NK-92 treated with Interleukin-12 subunit alpha and Interleukin-12 subunit beta, amount 100 ng/mL, for 24 hours (cell line): ENCODE results near the gene PEX14.

Source experiments
- DNase-seq: peaks from one replicate; lab custom pipeline; 2025; lab: John Stamatoyannopoulos, UW

PEX14 gene

GRCh38 chr1:10546896-10547295 is 72.1 kb downstream of the PEX14 start:
- no peak for DNase-seq

DNA sequence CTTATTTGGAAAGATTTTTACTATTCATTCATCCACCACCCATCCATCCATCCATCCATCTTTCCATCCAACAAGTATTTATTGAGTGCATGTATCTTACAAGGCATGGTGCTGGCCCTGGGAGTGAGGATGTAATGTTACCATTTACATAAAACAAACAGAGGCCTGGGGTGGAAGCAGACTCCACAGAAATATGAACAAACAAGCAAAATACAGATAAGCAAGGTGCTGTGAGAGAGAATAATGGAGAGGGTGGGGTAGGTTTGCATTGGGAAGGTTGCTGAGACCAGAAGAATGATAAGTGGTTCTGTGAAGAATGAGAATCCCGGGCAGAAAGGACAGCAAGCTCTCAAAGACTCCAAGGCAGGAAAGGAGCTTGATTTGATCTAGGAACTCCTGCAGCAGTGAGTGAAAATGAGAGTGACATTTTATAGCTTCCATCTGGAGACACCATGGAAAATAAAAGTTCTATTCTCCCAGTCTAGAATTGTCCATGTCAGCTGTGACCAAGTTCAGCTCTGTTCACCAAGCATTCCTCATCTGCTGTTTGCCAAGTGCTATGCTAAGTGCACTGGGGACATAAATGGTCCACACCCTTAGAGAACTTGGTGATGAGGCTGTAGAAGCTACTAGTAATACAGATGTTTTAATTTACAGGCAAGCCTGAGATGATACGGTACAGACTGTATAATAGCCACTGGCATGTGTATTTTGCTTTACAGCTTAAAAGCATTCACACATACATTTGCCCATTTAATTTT is 75.3 kb downstream of the PEX14 start:
- DNase-seq: no peak

DNA sequence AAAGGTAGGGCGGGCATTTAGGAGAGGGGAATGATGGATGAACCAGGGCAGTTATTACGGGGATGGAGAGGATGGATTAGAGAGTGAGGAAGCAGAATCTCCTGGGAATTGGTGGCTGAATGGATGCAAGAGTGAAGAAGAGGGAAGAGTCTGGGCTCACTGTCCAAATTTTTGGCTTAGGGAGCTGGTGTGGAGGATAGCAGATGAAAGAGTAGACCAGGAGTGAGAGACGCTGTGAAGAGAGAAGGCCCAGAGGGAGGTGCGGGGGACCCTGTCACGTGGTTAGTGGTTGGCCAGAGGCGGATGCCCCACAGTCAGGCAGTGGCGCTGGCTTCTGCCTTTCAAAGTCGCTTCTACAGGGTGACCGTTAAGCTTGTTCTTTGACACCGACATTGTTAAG is 78.4 kb downstream of the PEX14 start:
- no peak for DNase-seq

- DNase-seq: no peak
These were observed 81.1 kb downstream of the PEX14 start for GRCh38 chr1:10555635-10556429.

DNA sequence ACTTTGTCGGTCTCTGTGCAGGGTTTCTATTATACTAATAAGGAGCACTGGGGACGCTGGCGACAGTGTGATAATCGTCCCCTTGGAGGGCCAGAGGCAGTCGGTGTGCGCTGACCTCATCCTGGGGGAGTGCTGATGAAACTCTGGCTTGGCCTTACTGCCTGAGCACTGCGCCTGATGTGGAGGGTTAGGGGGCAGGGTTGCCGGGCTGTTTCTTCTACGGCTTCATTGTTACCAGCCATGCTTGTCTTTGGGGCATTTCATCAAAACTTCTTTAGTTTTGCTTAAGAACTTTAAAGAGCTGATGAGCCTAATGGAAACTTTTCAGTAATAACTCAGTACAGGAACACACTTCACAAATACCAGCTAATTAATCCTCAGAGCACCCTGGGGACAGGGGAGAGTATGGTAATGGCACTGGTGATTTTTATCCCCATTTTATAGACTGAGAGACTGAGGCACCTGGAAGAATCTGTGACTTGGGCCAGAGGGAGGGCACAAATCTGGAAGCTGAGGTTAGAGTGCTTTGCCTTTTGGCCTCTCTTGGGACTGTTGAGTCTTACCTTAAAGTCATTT is 81.8 kb downstream of the PEX14 start:
- no peak for DNase-seq

GRCh38 chr1:10557714-10558113 is 83.0 kb downstream of the PEX14 start:
- no peak for DNase-seq

GRCh38 chr1:10559386-10559785 is 84.6 kb downstream of the PEX14 start:
- DNase-seq: no peak

- DNase-seq: no peak
These were observed 86.7 kb downstream of the PEX14 start for GRCh38 chr1:10561497-10561896.

- DNase-seq: no peak
These were observed 87.2 kb downstream of the PEX14 start for GRCh38 chr1:10561955-10562354.

DNA sequence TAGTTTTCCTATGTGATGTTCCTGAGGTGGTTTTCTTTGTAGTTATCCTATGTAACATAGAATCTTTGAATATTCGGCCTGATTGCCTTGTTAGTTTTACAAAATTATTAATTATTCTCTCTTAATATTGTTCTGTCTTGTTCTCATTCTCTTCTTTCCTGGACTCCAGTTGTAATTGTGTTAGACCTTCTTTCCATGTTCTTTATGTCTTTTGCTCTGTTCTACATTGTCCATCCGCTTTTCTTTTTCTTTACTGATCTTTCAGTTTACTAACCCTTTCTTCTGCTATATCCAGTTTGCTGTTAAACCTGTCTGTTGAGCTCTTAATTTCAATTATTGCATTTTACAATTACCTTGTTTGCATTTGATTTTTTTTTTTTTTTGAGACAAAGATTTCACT is 89.3 kb downstream of the PEX14 start:
- DNase-seq: no peak

DNA sequence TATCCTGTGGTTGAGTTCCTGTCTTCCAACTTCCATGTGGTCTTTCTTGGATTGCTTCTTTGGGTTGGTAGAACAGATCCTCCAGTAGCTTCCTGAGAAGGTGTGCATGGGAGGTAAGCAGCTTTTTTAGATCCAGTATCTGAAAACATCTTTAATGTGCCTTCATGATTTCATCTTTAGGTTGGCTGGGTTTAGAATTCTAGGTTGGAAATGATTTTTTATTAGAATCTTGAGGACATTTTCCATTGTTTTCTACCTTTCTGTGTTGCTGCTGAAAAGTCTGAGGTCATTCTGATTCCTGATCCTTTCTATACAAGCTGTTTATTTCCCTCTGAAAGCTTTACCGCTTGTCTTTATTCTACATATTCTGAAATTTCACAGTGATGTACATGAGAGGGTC is 94.8 kb downstream of the PEX14 start:
- no peak for DNase-seq

DNA sequence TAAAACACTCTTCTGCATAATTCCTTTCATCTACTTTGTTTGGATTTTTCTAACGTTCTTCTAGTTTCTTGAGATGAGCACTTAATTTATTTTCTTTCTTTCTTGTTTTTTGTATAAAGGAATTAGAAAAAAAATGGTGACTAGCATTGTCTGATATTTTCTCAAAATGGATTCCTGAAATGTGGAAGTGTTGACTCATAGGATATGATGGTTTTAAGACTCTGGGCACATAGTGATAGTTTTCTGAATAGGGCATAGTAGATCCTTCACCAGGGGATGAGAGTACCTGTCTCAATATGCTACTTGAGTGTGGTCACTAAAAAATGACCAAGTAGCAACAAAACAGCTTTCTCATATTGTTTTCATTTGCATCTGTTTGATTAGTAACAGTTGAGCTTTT is 100.9 kb downstream of the PEX14 start:
- no peak for DNase-seq

DNA sequence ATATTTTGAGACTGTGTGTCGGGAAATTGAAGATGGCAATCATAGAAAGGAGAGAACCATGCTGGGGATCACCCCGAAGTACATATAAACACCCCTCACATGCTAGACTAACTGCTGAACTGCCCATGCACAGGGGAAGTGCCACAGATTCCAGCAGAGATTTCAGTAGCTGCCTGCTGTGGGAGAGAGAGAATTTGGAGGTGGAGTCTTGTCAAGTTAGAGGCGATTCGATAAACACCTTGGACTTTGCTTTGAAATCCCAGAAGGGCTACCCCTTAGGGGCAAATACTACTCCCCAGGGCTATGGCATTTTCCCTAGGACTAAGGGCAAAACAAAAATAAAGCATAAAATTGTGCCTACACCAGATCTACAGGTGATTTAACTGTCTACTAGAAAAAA is 103.3 kb downstream of the PEX14 start:
- DNase-seq: no peak

DNA sequence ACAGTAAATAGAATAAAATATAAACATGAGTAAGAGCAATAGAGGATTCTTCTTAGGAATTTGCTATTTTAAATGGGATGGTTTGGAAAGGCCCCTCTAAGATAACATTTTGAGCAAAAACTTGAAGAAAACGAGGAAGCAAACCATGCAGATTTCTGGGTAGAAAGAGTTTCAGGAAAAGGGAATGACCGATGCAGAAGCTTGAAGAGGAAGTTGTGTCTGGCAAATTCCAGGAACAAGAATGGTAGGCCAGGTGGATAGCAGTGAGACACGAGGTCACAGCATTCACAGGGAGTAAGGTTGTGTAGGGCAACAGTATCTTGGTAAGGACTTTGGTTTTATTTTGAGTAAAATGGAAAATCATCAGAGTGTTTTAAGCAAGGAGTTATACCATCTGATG is 108.9 kb downstream of the PEX14 start:
- DNase-seq: no peak

DNA sequence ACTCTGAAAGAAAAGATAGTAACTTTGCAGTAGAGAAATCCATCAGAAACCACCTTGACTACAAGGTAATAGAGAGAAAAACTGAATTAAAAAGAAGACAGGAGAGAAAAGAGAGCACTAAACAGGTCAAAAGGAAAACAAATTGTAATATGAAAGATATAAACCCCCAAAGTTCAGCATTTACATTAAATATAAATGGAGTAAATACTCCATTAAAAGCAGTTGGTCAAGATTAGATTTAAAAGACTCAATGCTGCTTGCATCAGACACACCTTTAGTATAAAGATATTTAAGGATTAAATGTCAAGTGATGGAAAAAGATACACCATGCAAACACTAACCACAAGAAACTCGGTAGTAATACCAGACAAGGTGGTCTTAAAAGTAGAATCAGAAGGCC is 110.5 kb downstream of the PEX14 start:
- DNase-seq: no peak

- no peak for DNase-seq
These were observed 111.4 kb downstream of the PEX14 start for GRCh38 chr1:10586125-10586524.

- DNase-seq: no peak
These were observed 113.9 kb downstream of the PEX14 start for GRCh38 chr1:10588640-10589039.

- no peak for DNase-seq
These were observed 114.3 kb downstream of the PEX14 start for GRCh38 chr1:10589074-10589473.

DNA sequence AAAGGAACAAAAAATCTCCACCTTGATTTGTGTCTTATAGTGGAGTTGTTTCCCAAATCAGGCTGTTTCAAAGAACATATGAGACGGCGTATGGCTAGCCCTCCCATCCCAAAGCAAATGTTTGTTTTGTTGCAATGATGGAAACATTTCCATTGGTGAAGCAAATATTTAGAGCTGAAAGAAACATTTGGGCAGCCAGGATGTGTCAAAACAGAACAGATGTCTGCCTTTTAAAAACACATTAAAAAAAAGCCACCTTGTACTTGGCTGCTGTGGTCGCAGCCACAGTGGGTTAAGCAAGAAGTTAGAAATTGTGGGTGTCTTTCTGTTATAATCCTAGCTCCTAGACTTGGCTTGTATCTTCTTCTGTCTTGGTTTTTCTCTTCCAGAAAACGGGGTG is 116.3 kb downstream of the PEX14 start:
- no peak for DNase-seq

DNA sequence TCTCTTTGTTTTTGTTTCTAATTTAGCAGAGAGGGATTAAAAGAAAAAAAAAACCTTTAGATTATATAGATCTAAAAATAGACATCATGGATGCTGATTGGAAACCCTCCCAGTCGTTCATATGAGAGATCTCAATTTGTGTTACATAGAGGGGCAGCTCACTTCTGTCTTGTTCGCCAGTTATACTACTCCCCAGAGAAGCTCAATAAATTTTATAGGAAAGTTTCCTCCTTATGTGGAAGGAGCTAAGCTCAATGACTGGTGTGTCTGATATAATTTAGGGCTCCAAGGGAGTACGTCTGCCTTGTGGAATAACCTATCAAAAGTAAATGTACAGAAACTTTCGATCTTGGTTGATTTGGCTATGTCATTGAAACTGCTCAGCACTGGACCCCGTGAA is 117.6 kb downstream of the PEX14 start:
- DNase-seq: no peak

- DNase-seq: no peak
These were observed 119.0 kb downstream of the PEX14 start for GRCh38 chr1:10593750-10594149.

GRCh38 chr1:10594595-10595223 is 120.0 kb downstream of the PEX14 start:
- no peak for DNase-seq

DNA sequence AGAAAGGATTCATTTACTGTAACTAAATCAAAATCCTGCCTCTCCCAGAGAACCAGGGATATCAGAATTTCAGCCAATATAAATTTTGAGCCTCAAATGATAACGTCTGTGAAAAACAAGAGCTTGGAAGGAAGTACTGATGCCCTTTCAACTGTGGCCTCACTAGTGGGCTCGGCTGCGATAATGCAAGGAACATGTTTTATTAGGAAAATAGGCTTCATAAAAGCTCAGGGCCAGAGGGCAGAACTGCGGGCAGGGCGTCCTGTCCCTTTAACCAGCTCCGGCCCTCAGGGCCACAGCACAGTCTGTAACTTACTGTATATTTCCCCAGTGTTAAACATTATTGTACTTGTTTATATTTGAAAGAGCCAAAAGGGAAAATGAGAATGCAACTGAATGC is 122.0 kb downstream of the PEX14 start:
- no peak for DNase-seq
